Measurements from ENCODE around the gene PRKAR1B. TPM values are rescaled to one million over a fixed set of nuclear protein-coding genes. Genes with fewer than 3 reads are reported as not detected.

PRKAR1B gene
- total RNA-seq, 2 experiments from 2014 or later = 28.0 to 28.2 TPM

GRCh38 chr7:567305-567883 is 159.7 kb downstream of the PRKAR1B start:
- H3K9me3 Mint-ChIP-seq = no peaks in the 10 kb centered on the region
- H3K27ac Mint-ChIP-seq = no peak overlapping the region
- CTCF ChIA-PET = no interaction called here
- no peaks in the 10 kb centered on the region for H3K4me1 Mint-ChIP-seq (ENCODE audit: low read depth)
- POLR2A ChIA-PET = no interaction called here
- no peak for DNase-seq
- no peak overlapping the region for H3K4me3 Mint-ChIP-seq
- no peaks in the 10 kb centered on the region for H3K36me3 Mint-ChIP-seq
- H3K27me3 Mint-ChIP-seq = no peaks in the 10 kb centered on the region
- intact Hi-C loops (cut with micrococcal nuclease) = no loop called here

DNA sequence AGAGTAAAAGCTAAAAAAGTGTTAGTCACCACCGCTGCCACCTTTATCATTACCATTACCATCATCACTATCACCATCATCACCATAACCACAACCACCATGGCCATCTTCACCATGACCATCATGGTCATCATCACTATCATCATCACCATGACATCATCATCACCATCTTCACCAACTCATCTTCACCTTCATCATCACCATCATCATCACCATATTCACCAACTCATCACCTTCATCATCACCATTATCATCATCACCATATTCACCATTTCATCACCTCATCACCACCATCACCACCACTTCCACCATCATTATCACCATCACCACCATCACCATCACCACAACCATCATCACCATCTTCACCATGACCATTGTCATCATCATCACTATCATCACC is 161.0 kb downstream of the PRKAR1B start:
- no peaks in the 10 kb centered on the region for H3K9me3 Mint-ChIP-seq
- no peak overlapping the region for H3K27ac Mint-ChIP-seq
- ChIA-PET POLR2A (no interaction called here), CTCF (no interaction called here)
- no peak overlapping the region for H3K4me3 Mint-ChIP-seq
- no peak for DNase-seq
- no peaks in the 10 kb centered on the region for H3K4me1 Mint-ChIP-seq (ENCODE audit: low read depth)
- no peaks in the 10 kb centered on the region for H3K36me3 Mint-ChIP-seq
- no peaks in the 10 kb centered on the region for H3K27me3 Mint-ChIP-seq
- intact Hi-C loops (cut with micrococcal nuclease) = no loop called here

GRCh38 chr7:564176-564865 is 162.8 kb downstream of the PRKAR1B start:
- CTCF ChIA-PET = no interaction called here
- DNase-seq = no peak
- Mint-ChIP-seq H3K27ac (no peak overlapping the region), H3K27me3 (no peaks in the 10 kb centered on the region), H3K9me3 (no peaks in the 10 kb centered on the region), H3K36me3 (no peaks in the 10 kb centered on the region), H3K4me3 (no peak overlapping the region), H3K4me1 (ENCODE audit: low read depth) (no peaks in the 10 kb centered on the region)
- POLR2A ChIA-PET = no interaction called here
- intact Hi-C loops (cut with micrococcal nuclease) = no loop called here

DNA sequence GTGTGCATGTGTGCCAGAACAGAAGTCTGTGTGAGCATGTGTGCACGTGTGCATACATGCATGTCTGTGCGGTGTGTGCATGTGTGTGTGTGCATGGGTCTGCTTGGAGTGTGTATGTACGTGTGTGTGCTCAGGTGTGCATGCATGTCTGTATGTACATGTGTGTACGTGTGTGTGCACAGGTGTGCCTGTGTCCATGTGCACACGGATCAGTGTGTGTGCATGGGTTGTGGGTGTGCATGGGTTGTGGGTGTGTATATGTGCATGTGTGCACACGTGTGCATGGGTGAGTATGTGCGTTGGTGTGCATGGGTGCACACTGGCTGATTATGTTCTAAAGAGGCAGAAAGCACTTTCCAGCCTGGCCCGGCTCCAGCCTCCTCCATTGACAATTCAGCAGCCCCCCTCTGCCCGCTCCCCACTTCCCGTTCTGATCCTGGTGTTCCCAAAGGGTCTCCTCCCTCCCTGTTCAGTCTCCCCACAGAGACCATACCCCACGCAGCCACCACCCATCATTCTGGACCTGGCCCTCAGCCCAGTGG is 163.4 kb downstream of the PRKAR1B start:
- no peaks in the 10 kb centered on the region for H3K9me3 Mint-ChIP-seq
- no peaks in the 10 kb centered on the region for H3K4me1 Mint-ChIP-seq (ENCODE audit: low read depth)
- no peaks in the 10 kb centered on the region for H3K27me3 Mint-ChIP-seq
- DNase-seq = no peak
- no peak overlapping the region for H3K4me3 Mint-ChIP-seq
- POLR2A ChIA-PET = no interaction called here
- intact Hi-C loops (cut with micrococcal nuclease) = no loop called here
- H3K36me3 Mint-ChIP-seq = no peaks in the 10 kb centered on the region
- CTCF ChIA-PET = no interaction called here
- H3K27ac Mint-ChIP-seq = no peak overlapping the region

DNA sequence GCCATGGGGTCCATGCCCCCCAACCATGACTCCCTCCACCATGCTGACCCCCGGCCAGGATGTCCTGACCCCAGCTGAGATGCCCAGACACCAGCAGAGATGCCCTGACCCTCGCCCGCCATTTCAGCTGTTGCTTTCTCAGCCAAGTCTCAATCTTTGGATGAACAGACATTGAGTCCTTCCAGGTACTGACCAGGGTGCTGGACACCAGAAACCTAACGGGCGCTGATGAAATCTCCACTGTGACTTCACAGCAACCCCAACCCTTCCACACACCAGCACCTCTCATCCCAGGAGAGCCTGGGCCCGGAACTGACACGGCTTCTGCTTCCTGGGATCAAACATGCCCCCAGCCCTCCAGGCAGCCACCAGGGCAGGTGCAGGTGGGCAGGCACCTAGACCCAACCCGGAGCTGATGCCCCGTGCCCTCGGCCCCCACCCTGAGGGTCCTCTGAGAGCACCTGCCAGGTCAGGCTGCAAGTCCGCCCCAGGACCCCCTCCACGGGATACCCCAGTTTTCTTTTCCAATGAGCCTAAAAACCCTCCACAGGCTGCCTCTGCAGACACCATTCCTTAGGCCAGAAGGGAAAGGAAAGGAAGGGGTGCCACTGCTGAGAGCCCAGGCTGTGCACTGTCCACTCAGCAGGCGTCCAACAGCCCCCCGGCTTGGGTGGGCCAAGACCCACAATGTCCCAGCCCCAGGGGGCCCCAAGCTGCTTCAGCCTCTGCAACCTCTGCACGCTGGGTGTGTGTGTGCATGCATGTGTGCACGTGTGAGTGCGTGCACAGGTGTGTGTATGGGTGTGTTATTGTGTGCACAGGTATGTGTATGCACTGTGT is 164.1 kb downstream of the PRKAR1B start:
- H3K27me3 Mint-ChIP-seq = no peaks in the 10 kb centered on the region
- H3K27ac Mint-ChIP-seq = no peak overlapping the region
- H3K4me1 Mint-ChIP-seq (ENCODE audit: low read depth) = no peaks in the 10 kb centered on the region
- DNase-seq = no peak
- ChIA-PET POLR2A (no interaction called here), CTCF (no interaction called here)
- H3K36me3 Mint-ChIP-seq = no peaks in the 10 kb centered on the region
- intact Hi-C loops (cut with micrococcal nuclease) = no loop called here
- H3K4me3 Mint-ChIP-seq = no peak overlapping the region
- no peaks in the 10 kb centered on the region for H3K9me3 Mint-ChIP-seq

DNA sequence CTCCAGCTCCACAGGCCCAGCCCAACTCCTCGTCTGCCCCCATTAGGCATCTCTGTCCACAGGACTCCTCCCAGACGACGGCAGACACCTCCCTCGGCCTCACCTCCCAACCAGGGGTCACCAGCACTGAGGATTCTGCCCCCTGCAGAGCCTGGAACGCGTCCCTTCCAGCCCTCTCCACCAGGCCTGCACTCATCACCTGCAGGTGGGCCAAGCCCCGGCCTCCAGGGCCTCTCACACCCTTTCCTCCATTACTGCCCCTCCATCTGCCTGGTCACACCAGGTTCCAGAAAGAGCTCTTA is 164.8 kb downstream of the PRKAR1B start:
- no peaks in the 10 kb centered on the region for H3K4me1 Mint-ChIP-seq (ENCODE audit: low read depth)
- no peaks in the 10 kb centered on the region for H3K36me3 Mint-ChIP-seq
- CTCF ChIA-PET = no interaction called here
- no peak overlapping the region for H3K27ac Mint-ChIP-seq
- no peaks in the 10 kb centered on the region for H3K9me3 Mint-ChIP-seq
- H3K4me3 Mint-ChIP-seq = no peak overlapping the region
- intact Hi-C loops (cut with micrococcal nuclease) = no loop called here
- POLR2A ChIA-PET = no interaction called here
- no peaks in the 10 kb centered on the region for H3K27me3 Mint-ChIP-seq
- no peak for DNase-seq

- no peak overlapping the region for H3K27ac Mint-ChIP-seq
- H3K36me3 Mint-ChIP-seq = no peaks in the 10 kb centered on the region
- H3K27me3 Mint-ChIP-seq = no peaks in the 10 kb centered on the region
- intact Hi-C loops (cut with micrococcal nuclease) = no loop called here
- no peaks in the 10 kb centered on the region for H3K9me3 Mint-ChIP-seq
- H3K4me1 Mint-ChIP-seq (ENCODE audit: low read depth) = no peaks in the 10 kb centered on the region
- ChIA-PET CTCF (no interaction called here), POLR2A (no interaction called here)
- no peak for DNase-seq
- no peak overlapping the region for H3K4me3 Mint-ChIP-seq
These were observed 165.3 kb downstream of the PRKAR1B start for GRCh38 chr7:561631-562373.

DNA sequence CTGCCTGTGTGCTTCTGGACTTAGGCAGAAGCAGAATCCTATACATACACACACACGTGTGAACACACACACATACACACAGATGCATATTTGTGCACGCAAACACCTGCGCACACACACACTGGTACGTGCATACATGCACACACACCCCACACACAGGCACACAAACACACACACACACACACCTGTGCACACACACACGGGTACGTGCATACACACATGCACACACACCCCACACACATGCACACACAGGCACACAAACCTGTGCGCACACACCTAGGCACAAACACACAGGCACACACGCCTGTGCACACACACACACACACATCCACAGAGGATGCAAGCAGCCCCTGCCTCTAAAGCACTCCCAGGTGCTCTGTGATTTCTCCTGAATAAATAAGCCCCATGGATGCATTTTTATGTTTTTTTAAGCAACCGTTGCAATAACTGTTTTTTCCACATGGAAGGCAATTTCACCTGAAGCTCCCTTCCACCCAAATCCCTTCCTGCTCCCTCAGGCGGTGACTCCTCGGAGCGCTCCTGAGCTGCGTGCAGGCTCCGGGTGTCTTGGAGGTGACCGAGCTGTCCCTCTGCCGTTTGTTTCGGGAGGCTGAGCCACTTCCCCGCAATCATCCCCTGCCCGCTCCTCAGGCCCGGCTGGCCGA is 166.0 kb downstream of the PRKAR1B start:
- H3K4me3 Mint-ChIP-seq = no peak overlapping the region
- H3K27me3 Mint-ChIP-seq = no peaks in the 10 kb centered on the region
- DNase-seq = no peak
- H3K9me3 Mint-ChIP-seq = no peaks in the 10 kb centered on the region
- H3K27ac Mint-ChIP-seq = no peak overlapping the region
- ChIA-PET CTCF (no interaction called here), POLR2A (no interaction called here)
- intact Hi-C loops (cut with micrococcal nuclease) = no loop called here
- no peaks in the 10 kb centered on the region for H3K36me3 Mint-ChIP-seq
- H3K4me1 Mint-ChIP-seq (ENCODE audit: low read depth) = no peaks in the 10 kb centered on the region

- CTCF ChIA-PET = no interaction called here
- Mint-ChIP-seq H3K27ac (no peak overlapping the region), H3K36me3 (no peaks in the 10 kb centered on the region), H3K4me3 (no peak overlapping the region), H3K9me3 (no peaks in the 10 kb centered on the region), H3K27me3 (no peaks in the 10 kb centered on the region), H3K4me1 (ENCODE audit: low read depth) (no peaks in the 10 kb centered on the region)
- intact Hi-C loops (cut with micrococcal nuclease) = no loop called here
- POLR2A ChIA-PET = no interaction called here
- no peak for DNase-seq
These were observed 167.7 kb downstream of the PRKAR1B start for GRCh38 chr7:559396-559705.

DNA sequence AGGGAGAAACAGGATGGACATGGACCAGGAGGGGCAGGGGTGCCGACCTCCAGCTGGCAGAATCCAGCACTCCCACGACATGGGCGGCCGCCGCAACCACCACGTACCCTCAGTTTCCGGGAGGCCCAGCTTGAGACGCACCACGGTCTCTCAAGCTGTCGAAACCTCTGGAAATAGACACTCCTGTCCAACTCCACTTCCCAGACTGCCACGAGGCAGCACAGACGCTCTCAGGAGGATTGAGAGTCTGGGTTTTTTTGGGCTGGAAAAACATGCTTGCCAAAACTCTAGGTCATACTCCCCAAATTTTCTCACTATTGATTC is 169.6 kb downstream of the PRKAR1B start:
- ChIA-PET POLR2A (no interaction called here), CTCF (no interaction called here)
- Mint-ChIP-seq H3K27me3 (no peaks in the 10 kb centered on the region), H3K4me3 (no peak overlapping the region), H3K27ac (no peak overlapping the region), H3K36me3 (no peaks in the 10 kb centered on the region), H3K9me3 (no peaks in the 10 kb centered on the region), H3K4me1 (ENCODE audit: low read depth) (no peaks in the 10 kb centered on the region)
- intact Hi-C loops (cut with micrococcal nuclease) = no loop called here
- DNase-seq = no peak

DNA sequence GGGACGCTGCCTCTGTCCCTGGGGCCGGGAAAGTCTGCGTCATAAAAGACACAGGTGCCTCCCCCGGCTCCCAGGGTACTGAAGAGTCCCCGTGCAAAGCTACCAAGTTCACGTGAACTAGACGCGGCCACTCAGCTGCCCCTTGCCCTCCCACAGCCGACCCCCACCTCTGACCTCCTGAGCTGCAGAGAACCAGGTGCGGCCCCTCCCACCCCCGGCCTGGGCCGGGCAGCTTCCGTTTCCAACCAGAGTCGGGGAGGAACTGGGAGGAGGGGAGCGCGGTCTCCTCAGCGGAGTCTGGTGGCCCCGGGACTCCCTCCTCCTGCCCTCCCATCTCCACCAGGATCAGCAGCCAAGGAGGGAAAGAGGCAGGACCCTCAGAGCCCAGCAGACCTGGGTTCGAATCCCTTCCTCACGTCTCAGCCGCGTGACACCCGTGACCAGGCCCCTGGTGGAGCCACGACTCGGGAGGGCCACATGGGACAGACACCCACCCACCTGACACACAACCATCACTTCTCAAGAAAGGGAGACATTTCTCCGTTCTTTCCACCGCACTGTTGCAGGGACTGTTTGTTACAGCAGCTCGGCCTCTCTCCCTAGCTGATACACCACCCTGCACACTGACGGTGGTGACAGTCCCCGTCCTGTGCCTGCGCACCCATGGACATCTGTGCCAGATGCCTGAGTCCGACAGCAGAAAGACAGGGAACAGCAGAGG is 170.1 kb downstream of the PRKAR1B start:
- ChIA-PET CTCF (no interaction called here), POLR2A (no interaction called here)
- intact Hi-C loops (cut with micrococcal nuclease) = no loop called here
- no peak overlapping the region for H3K27ac Mint-ChIP-seq
- no peaks in the 10 kb centered on the region for H3K9me3 Mint-ChIP-seq
- no peak overlapping the region for H3K4me3 Mint-ChIP-seq
- no peaks in the 10 kb centered on the region for H3K36me3 Mint-ChIP-seq
- no peaks in the 10 kb centered on the region for H3K27me3 Mint-ChIP-seq
- no peaks in the 10 kb centered on the region for H3K4me1 Mint-ChIP-seq (ENCODE audit: low read depth)
- no peak for DNase-seq

DNA sequence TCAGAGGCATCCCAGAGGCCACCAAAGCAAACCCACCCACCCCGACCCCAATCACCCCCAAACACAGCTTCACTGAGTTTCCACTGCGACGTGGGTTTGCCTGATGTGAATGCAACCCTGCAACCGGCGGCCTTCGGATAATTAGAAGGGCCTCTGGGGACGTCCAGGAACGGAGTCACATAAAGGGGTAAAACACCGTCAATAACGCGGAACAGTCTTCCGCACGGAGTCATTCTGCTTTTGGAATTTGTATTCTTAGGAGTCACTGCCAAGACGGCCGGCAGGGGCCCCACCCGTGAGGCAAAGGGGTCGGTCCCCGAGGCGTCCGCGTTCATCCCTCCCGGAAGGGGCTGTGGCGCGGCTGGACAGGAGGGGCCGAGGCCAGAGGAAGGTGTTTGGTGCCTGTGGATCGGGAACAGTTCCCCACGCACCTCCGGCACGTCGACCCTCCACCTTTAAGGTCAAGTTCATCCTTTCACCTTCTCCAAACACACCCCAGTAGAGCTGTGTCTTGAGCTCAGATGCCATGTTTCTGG is 170.7 kb downstream of the PRKAR1B start:
- DNase-seq = no peak
- H3K36me3 Mint-ChIP-seq = no peaks in the 10 kb centered on the region
- no peaks in the 10 kb centered on the region for H3K27me3 Mint-ChIP-seq
- H3K9me3 Mint-ChIP-seq = no peaks in the 10 kb centered on the region
- H3K4me1 Mint-ChIP-seq (ENCODE audit: low read depth) = no peaks in the 10 kb centered on the region
- POLR2A ChIA-PET = no interaction called here
- intact Hi-C loops (cut with micrococcal nuclease) = no loop called here
- CTCF ChIA-PET = no interaction called here
- no peak overlapping the region for H3K4me3 Mint-ChIP-seq
- no peak overlapping the region for H3K27ac Mint-ChIP-seq
